HepG2 (cell line): ENCODE data around the gene SMTNL1. TPM values are rescaled to one million over a fixed set of nuclear protein-coding genes. Genes with fewer than 3 reads are reported as not detected.

Experiments
- ATF5 ChIP-seq: sonication (generic); formaldehyde crosslinking; IDR thresholded peaks from 2 replicates; pipeline ENCODE4 v1.4.0; 2020; ENCODE audit warnings: mild to moderate bottlenecking, low read depth, missing genetic modification reagents
- KDM4B ChIP-seq: sonication (generic); formaldehyde crosslinking; IDR thresholded peaks from 2 replicates; pipeline ENCODE4 v1.4.0; 2020; ENCODE audit warnings: missing genetic modification reagents
- NCOA5 ChIP-seq: sonication (generic); formaldehyde crosslinking; IDR thresholded peaks from 2 replicates; pipeline ENCODE4 v1.4.0; 2020; ENCODE audit warnings: missing genetic modification reagents
- NFIC ChIP-seq: IDR thresholded peaks from 2 replicates; pipeline ENCODE4 v1.6.1; 2012; ENCODE audit warnings: mild to moderate bottlenecking, low read length, inconsistent platforms
- NONO ChIP-seq, 2 experiments: fragments of 450-650 bp in 1 of 2; sonication (generic) in 1 of 2; formaldehyde crosslinking in 1 of 2; IDR thresholded peaks in 1 of 2; conservative IDR thresholded peaks in 1 of 2; 2 replicates each; pipeline versions ENCODE4 v1.6.1 to v1.8.0; 2017 to 2022; ENCODE audit warnings: mild to moderate bottlenecking in 1 of 2, missing genetic modification reagents in 1 of 2, moderate library complexity in 1 of 2
- RFXAP ChIP-seq: sonication (generic); formaldehyde crosslinking; IDR thresholded peaks from 2 replicates; pipeline ENCODE4 v1.4.0; 2020; ENCODE audit warnings: missing genetic modification reagents, borderline replicate concordance
- SNAPC5 ChIP-seq: sonication (generic); formaldehyde crosslinking; IDR thresholded peaks from 2 replicates; pipeline ENCODE4 v1.8.1; 2023; ENCODE audit warnings: mild to moderate bottlenecking, missing genetic modification reagents, borderline replicate concordance
- TAF15 ChIP-seq: fragments of 200-400 bp; formaldehyde crosslinking; IDR thresholded peaks from one replicate; pipeline ENCODE4 v1.6.1; 2018; ENCODE audit warnings: mild to moderate bottlenecking, low read depth, low read length; ENCODE audit not compliant: poor library complexity, severe bottlenecking
- TP53 ChIP-seq: sonication (generic); formaldehyde crosslinking; conservative IDR thresholded peaks from 2 replicates; pipeline ENCODE4 v1.4.0; 2020; ENCODE audit warnings: missing genetic modification reagents
- ZNF224 ChIP-seq: sonication (generic); formaldehyde crosslinking; IDR thresholded peaks from 2 replicates; pipeline ENCODE4 v1.5.0; 2020; ENCODE audit warnings: mild to moderate bottlenecking, missing genetic modification reagents
- ZNF329 ChIP-seq: sonication (generic); formaldehyde crosslinking; IDR thresholded peaks from 2 replicates; pipeline ENCODE4 v1.9.0; 2021; ENCODE audit warnings: low read depth, mild to moderate bottlenecking, missing genetic modification reagents
- ZNF337 ChIP-seq: sonication (generic); formaldehyde crosslinking; IDR thresholded peaks from 2 replicates; pipeline ENCODE4 v1.5.1; 2020; ENCODE audit warnings: missing genetic modification reagents, low read depth, mild to moderate bottlenecking, borderline replicate concordance
- ZNF552 ChIP-seq: sonication (generic); formaldehyde crosslinking; IDR thresholded peaks from 2 replicates; pipeline ENCODE4 v1.9.0; 2022; ENCODE audit warnings: missing genetic modification reagents, mild to moderate bottlenecking, borderline replicate concordance
- ZNF598 ChIP-seq: sonication (generic); formaldehyde crosslinking; IDR thresholded peaks from 2 replicates; pipeline ENCODE4 v1.5.1; 2020; ENCODE audit warnings: mild to moderate bottlenecking, missing genetic modification reagents, borderline replicate concordance
- ZNF678 ChIP-seq: sonication (generic); formaldehyde crosslinking; IDR thresholded peaks from 2 replicates; pipeline ENCODE4 v1.4.0; 2020; ENCODE audit warnings: mild to moderate bottlenecking, missing genetic modification reagents
- ZSCAN29 ChIP-seq: sonication (generic); formaldehyde crosslinking; conservative IDR thresholded peaks from 2 replicates; pipeline ENCODE4 v1.4.0; 2020; ENCODE audit warnings: mild to moderate bottlenecking, missing genetic modification reagents
- polyA plus RNA-seq, 8 experiments: library from polyadenylated mRNA; depleted of rRNA in 3 of 8; stranded (reverse) in 7 of 8; unstranded in 1 of 8; fragments of >200 nt; fragmentation: Illumina TruSeq in 4 of 8; extraction: Trizol in 4 of 8; gene quantifications; 2 replicates each; pipeline versions ENCODE4 v1.2.1 to v1.2.3, GENCODE V29; 2011 to 2016; ENCODE audit warnings: low read depth in 4 of 8, missing spikeins in 1 of 8, mixed read lengths in 1 of 8; ENCODE audit not compliant: insufficient read depth in 1 of 8
- total RNA-seq, 5 experiments: library from RNA; depleted of rRNA; stranded (reverse); fragments of >200 nt; fragmentation: Illumina TruSeq; extraction: Trizol; gene quantifications; 2 replicates each; pipeline ENCODE4 v1.2.3, GENCODE V29; 2016; ENCODE audit warnings: low read depth in 1 of 5
- TF ChIP-seq, protein P1 (sequence below): sonication (generic); formaldehyde crosslinking; IDR thresholded peaks from one replicate; pipeline ENCODE4 v1.5.1; 2020; ENCODE audit warnings: mild to moderate bottlenecking, missing genetic modification reagents; ENCODE audit errors: not compliant biosample characterization
- TF ChIP-seq, protein P2 (sequence below): IDR thresholded peaks from 2 replicates; pipeline ENCODE4 v1.6.1; 2016; ENCODE audit warnings: mild to moderate bottlenecking, missing biosample characterization, missing genetic modification reagents

Gene SMTNL1
- total and polyA plus RNA-seq, 2 of the 13 experiments (the other 11 are each of a cell fraction or from before 2014, with no cell fraction given), result 0.04 TPM; not detected in 1

DNA sequence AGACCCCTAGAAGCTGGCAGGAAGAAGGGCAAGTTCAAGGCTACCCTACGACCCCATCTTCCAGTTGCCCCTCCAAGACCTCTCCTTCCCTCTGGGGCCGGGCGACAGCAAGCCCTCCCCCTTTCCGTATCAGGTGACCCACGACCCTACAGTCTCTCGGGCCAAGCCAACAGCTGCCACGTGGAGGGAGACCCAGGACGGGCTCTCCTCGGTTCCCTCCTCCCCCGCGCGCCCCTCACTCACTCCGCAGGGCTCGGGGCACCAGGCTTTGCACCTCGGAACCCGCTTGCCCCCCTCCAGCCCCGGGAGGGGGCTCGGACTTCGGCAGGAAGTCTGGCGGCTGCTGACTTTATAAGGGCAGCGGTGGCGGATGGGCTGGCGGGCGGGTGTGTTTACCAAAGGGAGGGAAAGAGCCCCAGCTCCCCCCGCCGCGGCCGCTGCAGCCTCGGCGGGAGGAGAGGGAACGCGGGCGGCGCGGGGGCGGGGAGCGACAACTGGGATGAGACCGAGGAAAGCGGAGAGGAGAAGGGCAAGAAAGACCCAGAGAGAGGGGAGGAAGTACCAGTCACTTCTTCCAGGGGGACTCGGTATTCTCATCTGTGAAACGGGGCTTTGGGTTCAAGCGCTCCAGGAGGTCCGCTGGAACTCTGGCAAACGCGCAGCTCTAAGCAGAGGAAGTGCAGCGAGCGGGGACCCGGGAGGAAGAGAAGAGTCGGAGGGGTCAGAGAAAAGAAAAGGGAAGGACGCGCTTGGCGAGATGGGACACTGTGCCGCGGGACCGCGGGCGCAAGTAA, 22.7 kb upstream of the SMTNL1 start (continued):
- TF ChIP-seq, protein P1, sequence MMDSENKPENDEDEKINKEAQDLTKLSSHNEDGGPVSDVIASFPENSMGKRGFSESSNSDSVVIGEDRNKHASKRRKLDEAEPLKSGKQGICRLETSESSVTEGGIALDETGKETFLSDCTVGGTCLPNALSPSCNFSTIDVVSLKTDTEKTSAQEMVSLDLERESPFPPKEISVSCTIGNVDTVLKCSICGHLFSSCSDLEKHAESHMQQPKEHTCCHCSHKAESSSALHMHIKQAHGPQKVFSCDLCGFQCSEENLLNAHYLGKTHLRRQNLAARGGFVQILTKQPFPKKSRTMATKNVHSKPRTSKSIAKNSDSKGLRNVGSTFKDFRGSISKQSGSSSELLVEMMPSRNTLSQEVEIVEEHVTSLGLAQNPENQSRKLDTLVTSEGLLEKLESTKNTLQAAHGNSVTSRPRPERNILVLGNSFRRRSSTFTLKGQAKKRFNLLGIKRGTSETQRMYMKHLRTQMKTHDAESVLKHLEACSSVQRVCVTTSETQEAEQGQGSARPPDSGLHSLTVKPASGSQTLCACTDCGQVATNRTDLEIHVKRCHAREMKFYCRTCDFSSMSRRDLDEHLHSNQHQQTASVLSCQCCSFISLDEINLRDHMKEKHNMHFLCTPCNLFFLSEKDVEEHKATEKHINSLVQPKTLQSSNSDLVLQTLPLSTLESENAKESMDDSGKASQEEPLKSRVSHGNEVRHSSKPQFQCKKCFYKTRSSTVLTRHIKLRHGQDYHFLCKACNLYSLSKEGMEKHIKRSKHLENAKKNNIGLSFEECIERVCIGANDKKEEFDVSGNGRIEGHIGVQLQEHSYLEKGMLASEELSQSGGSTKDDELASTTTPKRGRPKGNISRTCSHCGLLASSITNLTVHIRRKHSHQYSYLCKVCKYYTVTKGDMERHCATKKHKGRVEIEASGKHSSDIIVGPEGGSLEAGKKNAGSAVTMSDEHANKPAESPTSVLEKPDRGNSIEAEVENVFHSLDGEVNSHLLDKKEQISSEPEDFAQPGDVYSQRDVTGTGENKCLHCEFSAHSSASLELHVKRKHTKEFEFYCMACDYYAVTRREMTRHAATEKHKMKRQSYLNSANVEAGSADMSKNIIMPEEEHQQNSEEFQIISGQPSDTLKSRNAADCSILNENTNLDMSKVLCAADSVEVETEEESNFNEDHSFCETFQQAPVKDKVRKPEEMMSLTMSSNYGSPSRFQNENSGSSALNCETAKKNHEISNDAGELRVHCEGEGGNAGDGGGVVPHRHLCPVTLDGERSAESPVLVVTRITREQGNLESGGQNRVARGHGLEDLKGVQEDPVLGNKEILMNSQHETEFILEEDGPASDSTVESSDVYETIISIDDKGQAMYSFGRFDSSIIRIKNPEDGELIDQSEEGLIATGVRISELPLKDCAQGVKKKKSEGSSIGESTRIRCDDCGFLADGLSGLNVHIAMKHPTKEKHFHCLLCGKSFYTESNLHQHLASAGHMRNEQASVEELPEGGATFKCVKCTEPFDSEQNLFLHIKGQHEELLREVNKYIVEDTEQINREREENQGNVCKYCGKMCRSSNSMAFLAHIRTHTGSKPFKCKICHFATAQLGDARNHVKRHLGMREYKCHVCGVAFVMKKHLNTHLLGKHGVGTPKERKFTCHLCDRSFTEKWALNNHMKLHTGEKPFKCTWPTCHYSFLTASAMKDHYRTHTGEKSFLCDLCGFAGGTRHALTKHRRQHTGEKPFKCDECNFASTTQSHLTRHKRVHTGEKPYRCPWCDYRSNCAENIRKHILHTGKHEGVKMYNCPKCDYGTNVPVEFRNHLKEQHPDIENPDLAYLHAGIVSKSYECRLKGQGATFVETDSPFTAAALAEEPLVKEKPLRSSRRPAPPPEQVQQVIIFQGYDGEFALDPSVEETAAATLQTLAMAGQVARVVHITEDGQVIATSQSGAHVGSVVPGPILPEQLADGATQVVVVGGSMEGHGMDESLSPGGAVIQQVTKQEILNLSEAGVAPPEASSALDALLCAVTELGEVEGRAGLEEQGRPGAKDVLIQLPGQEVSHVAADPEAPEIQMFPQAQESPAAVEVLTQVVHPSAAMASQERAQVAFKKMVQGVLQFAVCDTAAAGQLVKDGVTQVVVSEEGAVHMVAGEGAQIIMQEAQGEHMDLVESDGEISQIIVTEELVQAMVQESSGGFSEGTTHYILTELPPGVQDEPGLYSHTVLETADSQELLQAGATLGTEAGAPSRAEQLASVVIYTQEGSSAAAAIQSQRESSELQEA (CRISPR knock-in tag), result no peak
- TF ChIP-seq KDM4B (CRISPR knock-in tag), result 0 out of 2 replicates have a peak, but pooled peaks have one; percentile 70
- TF ChIP-seq, protein P2, sequence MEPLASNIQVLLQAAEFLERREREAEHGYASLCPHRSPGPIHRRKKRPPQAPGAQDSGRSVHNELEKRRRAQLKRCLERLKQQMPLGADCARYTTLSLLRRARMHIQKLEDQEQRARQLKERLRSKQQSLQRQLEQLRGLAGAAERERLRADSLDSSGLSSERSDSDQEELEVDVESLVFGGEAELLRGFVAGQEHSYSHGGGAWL, result 0 out of 2 replicates have a peak, but pooled peaks have one; percentile 61
- no peak for TF ChIP-seq TP53 (CRISPR knock-in tag)
- no peak for TF ChIP-seq RFXAP (CRISPR knock-in tag)
- TF ChIP-seq TAF15, result no peak
- no peak for TF ChIP-seq ZNF337 (CRISPR knock-in tag)
- TF ChIP-seq NONO (IDR thresholded peaks at IDR 0.05), result no peak
- peak; percentile 65 for TF ChIP-seq NONO (CRISPR knock-in tag; conservative IDR thresholded peaks at IDR 0.05)
- TF ChIP-seq ATF5, result no peak
- 0 out of 2 replicates have a peak, but pooled peaks have one; percentile 5 for TF ChIP-seq SNAPC5 (CRISPR knock-in tag)
- TF ChIP-seq ZNF224 (CRISPR knock-in tag), result no peak
- TF ChIP-seq NFIC, result no peak
- TF ChIP-seq ZSCAN29 (CRISPR knock-in tag), result no peak
- no peak for TF ChIP-seq NCOA5 (CRISPR knock-in tag)
- TF ChIP-seq ZNF678, result no peak
- no peak for TF ChIP-seq ZNF329 (CRISPR knock-in tag)
- TF ChIP-seq ZNF598 (CRISPR knock-in tag), result no peak
- 0 out of 2 replicates have a peak, but pooled peaks have one; percentile 6 for TF ChIP-seq ZNF552 (CRISPR knock-in tag)
